ENCODE results near the gene OR4D6. TPM values are rescaled to one million over a fixed set of nuclear protein-coding genes. Genes with fewer than 3 reads are reported as not detected.

OR4D6 gene
- not detected in 5 replicates for total RNA-seq (2022; extraction: Qiagen RNA extraction; ENCODE audit: low read depth)

DNA sequence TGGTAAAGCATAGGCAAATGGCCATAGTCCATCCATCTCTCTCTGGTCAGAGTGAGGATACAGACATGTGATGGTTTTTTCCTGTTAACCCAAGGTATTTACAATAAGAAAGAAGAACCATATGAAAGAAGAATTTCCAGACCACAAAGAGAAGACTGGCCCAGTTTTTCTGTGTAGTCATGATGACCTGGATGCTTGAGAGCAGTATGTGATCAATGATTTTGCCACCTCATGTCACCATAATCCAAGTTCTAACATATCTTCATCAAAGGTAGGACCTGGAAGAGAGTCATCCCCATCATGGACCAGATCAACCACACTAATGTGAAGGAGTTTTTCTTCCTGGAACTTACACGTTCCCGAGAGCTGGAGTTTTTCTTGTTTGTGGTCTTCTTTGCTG, at the start of gene OR4D6:
Gene OR4D6, plus strand, starts transcription at position 301 of the 400 bp plus-strand sequence. Its CDS starts 0 bp downstream, at position 301.

DNA sequence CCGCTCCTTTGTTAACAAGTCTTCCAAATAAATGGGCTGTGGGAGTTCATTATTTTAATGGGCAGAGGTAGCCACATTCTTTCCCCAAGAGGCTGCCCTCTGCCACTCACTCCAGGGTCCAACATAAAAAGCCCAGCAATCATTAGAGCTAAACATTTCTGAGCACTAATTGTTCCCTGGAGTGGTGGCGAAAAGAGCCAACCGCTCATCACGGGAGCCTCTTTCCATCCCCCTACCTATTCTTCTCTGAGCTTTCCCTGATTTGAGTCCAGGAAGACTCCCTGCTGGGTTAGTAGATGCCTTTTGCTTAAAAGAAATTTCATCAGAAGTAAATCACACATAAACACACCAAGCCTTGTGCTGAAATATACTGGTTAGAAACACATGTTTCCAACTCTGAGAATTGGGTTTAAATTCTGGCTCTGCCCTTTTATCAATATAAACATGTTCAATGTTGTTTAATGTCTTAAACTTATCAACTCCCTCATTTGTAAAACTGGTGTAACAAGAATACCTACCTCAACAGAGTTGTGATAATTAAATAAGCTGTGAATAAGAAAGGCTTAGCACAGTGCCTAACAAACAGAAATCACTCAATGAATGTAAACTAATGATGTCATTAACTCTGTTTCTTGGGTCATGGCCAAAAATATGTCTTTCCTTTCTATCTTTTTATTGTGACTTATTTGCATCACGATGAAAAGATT, 30.2 kb upstream of the OR4D6 start, which contains the start of gene OR5A2:
Gene OR5A2, minus strand, starts transcription at position 53 of the 707 bp plus-strand sequence. CDS start 3,460 bp downstream, outside the sequence.

DNA sequence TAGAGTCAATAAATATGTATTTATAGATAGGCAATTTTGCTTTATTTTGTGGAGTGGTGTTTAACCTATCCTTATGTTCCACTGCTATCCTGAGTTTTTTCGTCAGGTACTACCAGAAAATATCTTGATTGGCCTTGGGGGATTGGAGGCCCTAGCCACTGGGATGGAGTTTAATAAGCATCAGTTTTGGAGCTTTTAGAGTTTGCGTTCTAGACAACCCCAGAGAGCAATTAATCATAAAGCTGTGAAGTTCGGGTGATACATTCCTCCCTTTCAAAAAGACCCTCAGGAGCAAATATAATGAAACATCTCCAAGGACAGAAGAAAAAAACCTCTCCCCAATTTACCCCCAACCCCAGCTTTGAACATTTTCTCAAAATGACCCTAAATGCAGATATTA, 20.6 kb upstream of the OR4D6 start, which contains the start of gene OR5A1:
Gene OR5A1, plus strand, starts transcription at position 301 of the 400 bp plus-strand sequence. CDS start 6,700 bp downstream, outside the sequence.

DNA sequence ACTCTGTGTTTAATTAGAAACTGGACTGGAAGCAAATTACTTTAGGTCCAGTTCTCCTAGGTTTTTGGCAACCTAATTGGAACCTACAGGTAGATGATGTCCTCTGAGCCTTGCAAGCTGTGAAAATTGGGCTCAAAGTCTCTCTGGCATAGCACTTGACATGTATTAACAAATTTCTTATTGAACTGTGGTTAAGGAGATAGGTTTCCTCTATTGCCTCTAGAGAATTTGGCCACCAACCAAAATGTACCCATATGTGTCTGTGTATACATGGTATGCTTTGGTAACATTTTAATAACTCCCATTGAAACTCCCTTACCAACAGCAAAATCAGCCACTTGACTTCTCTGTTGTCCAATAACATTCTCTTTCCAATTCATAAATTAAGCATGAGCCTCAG, 16.3 kb downstream of the OR4D6 start, which contains the start of gene OR4D10:
Gene OR4D10, plus strand, starts transcription at position 301 of the 400 bp plus-strand sequence. CDS start 4,115 bp downstream, outside the sequence.

DNA sequence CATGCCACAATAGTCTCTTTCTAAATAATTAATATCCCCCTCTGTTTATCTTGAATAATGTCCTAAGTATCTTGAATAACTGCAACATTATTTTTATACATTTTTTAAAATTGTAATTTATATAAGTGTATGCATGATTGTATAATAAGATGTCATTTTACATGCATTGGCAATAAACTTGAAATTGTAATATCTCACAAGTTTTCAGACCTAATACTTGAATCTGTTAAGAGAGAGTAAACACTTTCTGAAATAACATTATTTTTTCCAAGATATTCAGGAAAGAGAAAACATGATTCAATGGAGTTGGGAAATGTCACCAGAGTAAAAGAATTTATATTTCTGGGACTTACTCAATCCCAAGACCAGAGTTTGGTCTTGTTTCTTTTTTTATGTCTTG, 46.5 kb downstream of the OR4D6 start, which contains the start of gene OR4D11:
Gene OR4D11, plus strand, starts transcription at position 301 of the 400 bp plus-strand sequence. Its CDS starts 0 bp downstream, at position 301.

Other genes with a start within 250 kb of the OR4D6 start
- not detected in 5 replicates for gene MPEG1, start 244.0 kb upstream of the OR4D6 start, total RNA-seq (2022; extraction: Qiagen RNA extraction; ENCODE audit: low read depth)
- not detected in 5 replicates for gene OR5AN1, start 98.1 kb upstream of the OR4D6 start, total RNA-seq (2022; extraction: Qiagen RNA extraction; ENCODE audit: low read depth)
- gene OR5A2, start 30.5 kb upstream of the OR4D6 start, total RNA-seq (2022; extraction: Qiagen RNA extraction; ENCODE audit: low read depth), result not detected in 5 replicates
- gene OR5A1, start 20.5 kb upstream of the OR4D6 start, total RNA-seq (2022; extraction: Qiagen RNA extraction; ENCODE audit: low read depth), result not detected in 5 replicates
- gene OR4D10, start 16.4 kb downstream of the OR4D6 start, total RNA-seq (2022; extraction: Qiagen RNA extraction; ENCODE audit: low read depth), result not detected in 5 replicates
- gene OR4D11, start 46.6 kb downstream of the OR4D6 start, total RNA-seq (2022; extraction: Qiagen RNA extraction; ENCODE audit: low read depth), result not detected in 5 replicates
- gene OR4D9, start 54.6 kb downstream of the OR4D6 start, total RNA-seq (2022; extraction: Qiagen RNA extraction; ENCODE audit: low read depth), result not detected in 5 replicates
- 26.8 to 34.3 TPM (median 29.6 TPM) in 5 replicates for gene OSBP, start 158.8 kb downstream of the OR4D6 start, total RNA-seq (2022; extraction: Qiagen RNA extraction; ENCODE audit: low read depth)
- 43.7 to 48.4 TPM (median 45.7 TPM) in 5 replicates for gene PATL1, start 212.1 kb downstream of the OR4D6 start, total RNA-seq (2022; extraction: Qiagen RNA extraction; ENCODE audit: low read depth)

Measured in A549 treated with CpdA at 1 μM for 4 hours (cell line).